Endothelial cell (in vitro differentiated cells): ENCODE measurements around the gene SGPP2. TPM values are rescaled to one million over a fixed set of nuclear protein-coding genes. Genes with fewer than 3 reads are reported as not detected.

Source experiments
- DNase-seq: peaks from one replicate; pipeline ENCODE4 v3.0.0; 2021; ENCODE audit warnings: low spot score
- H3K27ac Mint-ChIP-seq: one replicate; pipeline ENCODE4 v1.8.0; 2021; ENCODE audit warnings: mixed read lengths, inconsistent platforms; ENCODE audit not compliant: unreplicated experiment
- H3K27me3 Mint-ChIP-seq: one replicate; pipeline ENCODE4 v1.8.0; 2021; ENCODE audit warnings: mild to moderate bottlenecking, moderate library complexity, mixed read lengths, inconsistent platforms; ENCODE audit not compliant: unreplicated experiment
- H3K36me3 Mint-ChIP-seq: one replicate; pipeline ENCODE4 v1.8.0; 2021; ENCODE audit warnings: mild to moderate bottlenecking, low read depth, mixed read lengths, inconsistent platforms; ENCODE audit not compliant: unreplicated experiment
- H3K4me1 Mint-ChIP-seq: one replicate; pipeline ENCODE4 v1.8.0; 2021; ENCODE audit warnings: mild to moderate bottlenecking, mixed read lengths, inconsistent platforms; ENCODE audit not compliant: unreplicated experiment
- H3K4me3 Mint-ChIP-seq: one replicate; pipeline ENCODE4 v1.8.0; 2021; ENCODE audit warnings: mild to moderate bottlenecking, mixed read lengths, inconsistent platforms; ENCODE audit not compliant: unreplicated experiment
- H3K9me3 Mint-ChIP-seq: one replicate; pipeline ENCODE4 v1.8.0; 2021; ENCODE audit warnings: mixed read lengths, inconsistent platforms; ENCODE audit not compliant: unreplicated experiment
- total RNA-seq: library from RNA; stranded (reverse); fragmentation: NEBNext Ultra II Directional; extraction: Animal tissue kit (Norgen Biotek cat#: 25700); gene quantifications from one replicate; pipeline ENCODE4 v1.2.1, GENCODE V29; 2021; ENCODE audit not compliant: unreplicated experiment
- TF ChIP-seq, protein P1 (sequence below): fragments of 200-600 bp; sonication (generic); IDR thresholded peaks from one replicate; pipeline ENCODE4 v1.5.0; 2021; ENCODE audit warnings: antibody characterized with exemption; ENCODE audit not compliant: unreplicated experiment

The SGPP2 gene
- total RNA-seq, 1 donor from 2014 or later: not detected

DNA sequence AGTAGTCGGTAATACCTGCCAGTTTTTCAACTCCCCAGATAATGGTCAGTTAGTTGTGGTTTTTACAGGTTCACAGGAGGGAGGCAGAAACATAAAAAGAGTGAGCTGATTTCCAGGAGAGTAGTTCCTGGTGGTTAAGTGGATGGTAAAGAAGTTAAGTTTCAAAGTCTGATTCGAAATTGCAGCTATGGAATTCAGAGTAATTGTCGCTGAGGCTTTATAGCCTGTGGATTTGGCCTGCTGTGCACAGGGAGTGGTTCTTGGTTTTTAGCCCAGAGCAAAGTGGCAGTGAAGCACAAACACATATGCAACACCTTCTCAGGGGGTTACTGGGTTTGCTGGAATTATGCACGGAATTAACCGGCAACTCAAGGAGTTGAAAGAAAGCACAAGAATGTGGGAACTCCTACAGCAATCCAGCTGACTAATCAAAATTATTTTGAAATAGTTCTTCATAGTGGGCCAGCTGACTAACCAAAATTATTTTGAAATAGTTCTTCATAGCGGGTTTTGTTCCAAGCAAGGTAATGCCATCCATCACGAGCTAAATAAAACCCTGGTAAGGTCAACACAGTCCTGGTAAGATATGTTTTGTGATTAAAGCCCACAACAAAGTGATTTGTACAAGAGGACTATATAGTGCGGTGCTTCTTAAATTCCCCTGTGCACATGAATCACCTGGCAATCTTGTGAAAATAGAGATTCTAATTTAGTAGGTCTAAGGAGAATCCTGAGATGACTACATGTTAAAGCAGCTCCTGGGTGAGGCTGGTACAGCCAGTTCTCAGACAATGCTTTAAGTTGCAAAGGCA is 94.4 kb downstream of the SGPP2 start:
- Mint-ChIP-seq H3K9me3 (no peaks in the 10 kb centered on the region), H3K4me3 (no peak overlapping the region), H3K27ac (no peak overlapping the region), H3K36me3 (no peaks in the 10 kb centered on the region), H3K27me3 (no peaks in the 10 kb centered on the region), H3K4me1 (no peaks in the 10 kb centered on the region)
- TF ChIP-seq, protein P1, sequence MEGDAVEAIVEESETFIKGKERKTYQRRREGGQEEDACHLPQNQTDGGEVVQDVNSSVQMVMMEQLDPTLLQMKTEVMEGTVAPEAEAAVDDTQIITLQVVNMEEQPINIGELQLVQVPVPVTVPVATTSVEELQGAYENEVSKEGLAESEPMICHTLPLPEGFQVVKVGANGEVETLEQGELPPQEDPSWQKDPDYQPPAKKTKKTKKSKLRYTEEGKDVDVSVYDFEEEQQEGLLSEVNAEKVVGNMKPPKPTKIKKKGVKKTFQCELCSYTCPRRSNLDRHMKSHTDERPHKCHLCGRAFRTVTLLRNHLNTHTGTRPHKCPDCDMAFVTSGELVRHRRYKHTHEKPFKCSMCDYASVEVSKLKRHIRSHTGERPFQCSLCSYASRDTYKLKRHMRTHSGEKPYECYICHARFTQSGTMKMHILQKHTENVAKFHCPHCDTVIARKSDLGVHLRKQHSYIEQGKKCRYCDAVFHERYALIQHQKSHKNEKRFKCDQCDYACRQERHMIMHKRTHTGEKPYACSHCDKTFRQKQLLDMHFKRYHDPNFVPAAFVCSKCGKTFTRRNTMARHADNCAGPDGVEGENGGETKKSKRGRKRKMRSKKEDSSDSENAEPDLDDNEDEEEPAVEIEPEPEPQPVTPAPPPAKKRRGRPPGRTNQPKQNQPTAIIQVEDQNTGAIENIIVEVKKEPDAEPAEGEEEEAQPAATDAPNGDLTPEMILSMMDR: no peak
- DNase-seq: no peak

DNA sequence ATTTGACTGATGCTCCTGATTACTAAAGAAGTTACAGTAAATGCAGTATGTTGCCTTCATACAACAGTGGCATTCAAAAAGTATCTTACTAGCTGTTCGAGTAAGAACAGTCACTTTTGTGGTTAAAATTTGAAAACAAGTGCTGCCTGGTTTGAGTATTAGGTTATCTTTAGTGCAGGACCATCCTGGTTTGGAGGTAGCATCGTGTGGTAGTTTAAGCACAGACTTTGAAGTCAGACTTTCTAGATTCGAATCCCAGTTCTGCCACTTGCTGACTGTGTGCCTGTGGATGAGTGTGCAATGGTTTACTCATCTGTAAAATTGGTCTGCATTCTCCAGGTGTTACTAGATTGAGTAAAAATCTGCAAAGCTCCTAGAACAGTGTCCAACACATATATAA is 96.8 kb downstream of the SGPP2 start:
- H3K4me3 Mint-ChIP-seq: no peak overlapping the region
- H3K4me1 Mint-ChIP-seq: no peaks in the 10 kb centered on the region
- TF ChIP-seq, protein P1: no peak
- no peaks in the 10 kb centered on the region for H3K9me3 Mint-ChIP-seq
- H3K36me3 Mint-ChIP-seq: no peaks in the 10 kb centered on the region
- no peaks in the 10 kb centered on the region for H3K27me3 Mint-ChIP-seq
- no peak for DNase-seq
- no peak overlapping the region for H3K27ac Mint-ChIP-seq

DNA sequence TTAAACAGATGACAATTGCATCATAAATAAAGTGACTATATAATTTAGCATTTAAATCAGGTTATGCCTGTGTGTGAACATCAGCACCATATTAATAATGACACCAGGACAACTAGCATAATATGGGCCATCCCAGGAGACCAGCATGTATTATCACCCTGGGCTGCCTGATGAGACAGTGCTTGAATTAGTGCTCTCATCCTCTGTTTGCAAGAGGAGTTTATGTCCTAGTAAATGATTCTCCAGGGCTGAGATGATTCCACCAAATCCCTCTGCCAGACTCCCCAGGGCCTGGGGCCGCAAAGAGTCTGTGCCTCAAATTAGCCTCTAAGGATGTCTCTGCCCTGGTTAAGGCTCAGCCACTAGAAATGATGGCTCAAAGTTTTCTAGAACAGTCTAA is 97.7 kb downstream of the SGPP2 start:
- H3K9me3 Mint-ChIP-seq: no peaks in the 10 kb centered on the region
- no peaks in the 10 kb centered on the region for H3K4me1 Mint-ChIP-seq
- H3K27ac Mint-ChIP-seq: no peak overlapping the region
- H3K4me3 Mint-ChIP-seq: no peak overlapping the region
- DNase-seq: no peak
- H3K27me3 Mint-ChIP-seq: no peaks in the 10 kb centered on the region
- TF ChIP-seq, protein P1: no peak
- no peaks in the 10 kb centered on the region for H3K36me3 Mint-ChIP-seq

DNA sequence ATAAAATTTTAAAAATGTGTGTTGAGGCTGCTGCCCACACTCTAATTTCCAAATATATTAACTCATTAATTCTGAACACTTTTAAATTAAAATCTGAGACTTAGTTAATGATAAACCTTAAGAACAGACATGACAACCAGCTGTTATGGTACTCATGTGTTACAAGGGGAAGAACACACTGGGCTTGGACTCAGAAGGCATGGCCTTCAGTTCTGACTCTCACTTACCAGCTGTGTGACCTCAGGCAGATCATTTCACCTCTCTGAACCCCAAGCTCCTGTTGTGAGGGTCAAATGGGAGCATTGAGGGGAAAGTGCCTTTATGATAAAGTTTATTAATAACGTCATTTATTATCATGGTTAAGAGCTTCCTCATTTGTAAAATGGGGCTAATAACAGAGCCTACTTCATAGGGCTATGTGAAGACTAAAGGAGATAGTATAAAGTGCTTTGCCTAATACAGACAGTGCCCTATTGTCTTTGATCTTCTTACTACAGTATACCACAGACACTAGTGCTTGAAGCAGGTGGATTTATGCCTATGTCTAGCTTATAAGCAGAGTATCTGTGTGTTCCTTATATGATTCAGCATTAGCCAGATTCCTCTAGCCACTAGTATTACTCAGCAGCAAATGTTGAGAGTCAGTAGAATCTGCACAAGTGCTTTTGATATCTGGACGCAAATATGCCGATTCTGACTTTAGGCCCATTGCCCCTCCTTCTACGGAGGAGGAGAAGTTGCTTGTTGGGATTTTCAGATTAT is 99.6 kb downstream of the SGPP2 start:
- H3K27me3 Mint-ChIP-seq: no peaks in the 10 kb centered on the region
- no peaks in the 10 kb centered on the region for H3K4me1 Mint-ChIP-seq
- TF ChIP-seq, protein P1: no peak
- DNase-seq: no peak
- no peaks in the 10 kb centered on the region for H3K36me3 Mint-ChIP-seq
- no peak overlapping the region for H3K4me3 Mint-ChIP-seq
- no peaks in the 10 kb centered on the region for H3K9me3 Mint-ChIP-seq
- H3K27ac Mint-ChIP-seq: no peak overlapping the region

DNA sequence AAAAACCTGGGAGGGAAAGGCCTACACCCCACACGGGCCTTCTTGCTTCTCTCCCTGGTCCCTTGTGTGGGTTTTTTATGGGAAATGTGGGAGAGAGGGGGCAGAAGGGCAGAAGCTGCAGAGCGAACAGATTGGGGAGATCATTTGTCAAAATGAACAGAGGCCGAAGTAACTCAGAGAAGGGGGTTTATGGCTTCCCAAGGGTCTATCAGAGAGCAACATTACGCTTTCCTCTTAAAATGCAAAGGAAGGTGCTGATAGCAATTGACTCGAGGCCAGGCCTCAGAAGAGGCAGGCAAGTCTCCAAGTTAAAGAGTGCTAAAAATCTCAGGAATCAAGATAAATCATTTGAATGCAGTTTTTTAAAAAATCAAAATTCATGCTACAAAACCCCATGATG is 101.5 kb downstream of the SGPP2 start:
- no peak for DNase-seq
- Mint-ChIP-seq H3K27ac (no peak overlapping the region), H3K27me3 (no peaks in the 10 kb centered on the region), H3K4me1 (no peaks in the 10 kb centered on the region), H3K36me3 (no peaks in the 10 kb centered on the region), H3K4me3 (no peak overlapping the region), H3K9me3 (no peaks in the 10 kb centered on the region)
- TF ChIP-seq, protein P1: no peak
